Fibroblast of skin of left biceps (primary cell): ENCODE data around the gene PPP1R13L.

Source experiments
- DNase-seq, 2 experiments: peaks; one replicate each; pipeline ENCODE4 v3.0.0-alpha.2; 2013; ENCODE audit warnings: low read depth in 2 of 2

The PPP1R13L gene

DNA sequence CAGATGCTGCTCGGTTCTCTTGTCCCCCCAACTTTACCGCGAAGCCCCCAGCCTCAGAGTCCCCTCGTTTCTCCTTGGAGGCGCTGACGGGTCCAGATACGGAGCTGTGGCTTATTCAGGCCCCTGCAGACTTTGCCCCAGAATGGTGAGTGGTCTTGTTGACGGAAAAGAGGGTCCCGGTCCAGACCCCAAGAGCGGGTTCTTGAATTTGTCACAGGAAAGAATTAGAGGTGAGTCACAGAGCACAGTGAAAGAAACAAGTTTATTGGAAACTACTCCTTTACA lies 2.2 kb upstream of the PPP1R13L start:
- DNase-seq = no peak

- peak in 1 of 2 experiments; percentile 48 for DNase-seq
Measured at GRCh38 chr19:45406226-45407090, 1.6 kb upstream of the PPP1R13L start, which contains the start of gene POLR1G. POLR1G (plus strand) TSS chr19:45406644; CDS start chr19:45406697, 53 bp downstream.

- DNase-seq = peak; percentile 71 to 77
Measured at GRCh38 chr19:45405435-45406225, 761 bp upstream of the PPP1R13L start.

DNA sequence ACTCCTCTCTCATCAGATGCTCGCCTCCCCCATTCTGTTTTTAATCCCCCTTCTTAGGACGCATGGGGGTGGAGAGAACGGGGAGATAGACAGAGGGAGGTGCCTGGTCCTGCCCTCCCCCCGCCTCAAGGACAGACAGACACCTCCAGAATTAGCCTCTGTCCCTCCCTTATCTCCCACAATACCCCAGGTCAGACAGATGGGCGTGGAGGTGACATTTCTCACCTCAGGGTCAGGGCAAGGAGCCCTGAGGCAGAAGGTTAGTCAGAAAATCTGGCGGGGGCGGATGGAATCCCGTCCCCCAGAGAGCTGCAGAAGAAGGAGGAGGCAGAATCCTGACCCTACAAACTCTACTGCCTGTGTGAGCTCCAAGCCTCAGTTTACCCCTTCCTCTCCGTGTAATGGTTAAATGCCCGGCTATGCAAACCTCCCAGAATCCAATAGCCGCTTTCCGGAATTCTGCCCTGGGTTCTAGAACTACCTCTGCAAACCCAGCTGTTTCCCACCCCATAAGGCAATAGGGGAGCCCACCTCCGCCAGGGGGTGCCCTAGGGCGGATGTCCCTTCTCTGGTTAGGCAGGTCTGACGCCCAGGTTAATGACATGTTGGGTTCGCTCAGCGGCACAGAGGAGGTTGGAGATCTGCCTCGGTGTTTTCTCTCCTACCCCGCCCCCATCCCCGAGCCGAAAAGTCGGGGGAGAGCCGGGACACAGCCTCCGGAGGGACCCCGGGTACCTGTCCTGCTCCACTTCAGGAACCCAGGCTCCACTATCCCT lies 900 bp downstream of the PPP1R13L start:
- no peak for DNase-seq

GRCh38 chr19:45403272-45403671 lies 1.6 kb downstream of the PPP1R13L start:
- no peak for DNase-seq

DNA sequence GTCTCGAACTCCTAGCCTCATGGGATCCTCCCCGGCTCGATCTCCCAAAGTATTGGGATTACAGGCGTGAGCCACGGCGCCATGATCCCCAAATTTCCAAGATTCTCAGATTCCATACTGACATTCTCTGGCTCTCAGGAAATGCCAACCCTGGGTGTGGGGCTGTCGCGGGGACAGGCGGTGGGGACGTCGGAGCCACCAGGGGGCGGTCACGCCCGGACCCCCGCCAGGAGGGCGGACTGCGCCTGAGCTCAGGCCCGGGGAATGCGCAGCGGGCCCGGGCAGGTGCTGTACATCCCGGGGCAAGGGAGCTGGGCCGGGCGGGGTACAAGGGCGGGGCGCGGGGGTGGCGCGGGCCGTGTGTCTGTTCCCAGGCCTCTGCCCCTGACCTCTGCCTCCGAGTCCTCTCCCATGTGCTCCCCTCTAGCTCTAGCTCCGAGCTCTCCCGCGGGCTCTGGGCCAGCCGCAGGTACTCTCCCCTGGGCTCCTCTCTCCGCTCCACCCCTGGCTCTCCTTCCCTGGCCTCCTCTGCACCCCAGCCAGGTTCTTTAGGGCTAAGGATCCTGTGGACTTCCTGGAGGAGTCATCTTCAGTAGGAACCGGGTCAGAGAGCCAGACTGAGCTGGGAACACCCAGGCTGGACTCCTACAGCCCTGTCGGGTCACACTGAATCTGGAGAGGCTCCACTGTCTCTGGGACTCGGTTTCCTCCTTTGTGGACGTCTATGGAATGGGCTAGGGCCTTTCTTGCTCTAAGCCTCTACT lies 2.4 kb downstream of the PPP1R13L start:
- no peak for DNase-seq

- DNase-seq = no peak
Measured at GRCh38 chr19:45401815-45402214, 3.1 kb downstream of the PPP1R13L start.

DNA sequence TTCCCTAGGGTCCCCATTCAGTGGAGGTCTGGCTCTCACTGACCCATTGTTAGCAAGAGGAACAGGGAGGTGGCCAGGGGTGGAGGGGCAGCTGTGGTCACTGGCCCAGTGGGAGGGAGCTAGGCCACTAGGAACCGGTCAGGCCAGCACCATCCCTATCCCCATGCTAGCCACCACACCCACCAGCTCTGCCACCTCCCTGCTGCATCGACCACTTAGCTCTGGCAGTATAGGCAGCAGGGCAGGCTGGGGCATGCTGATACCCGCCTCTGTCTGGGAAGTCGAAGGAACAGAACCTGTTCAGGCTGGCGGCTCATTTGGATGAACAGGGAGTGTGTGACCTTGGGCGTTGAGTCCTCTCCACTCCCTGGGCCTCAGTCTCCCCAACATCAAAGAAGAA lies 4.7 kb downstream of the PPP1R13L start:
- DNase-seq = no peak

GRCh38 chr19:45395821-45396617 lies 8.8 kb downstream of the PPP1R13L start:
- no peak for DNase-seq

- no peak for DNase-seq
Measured at GRCh38 chr19:45391871-45392665, 12.8 kb downstream of the PPP1R13L start.

DNA sequence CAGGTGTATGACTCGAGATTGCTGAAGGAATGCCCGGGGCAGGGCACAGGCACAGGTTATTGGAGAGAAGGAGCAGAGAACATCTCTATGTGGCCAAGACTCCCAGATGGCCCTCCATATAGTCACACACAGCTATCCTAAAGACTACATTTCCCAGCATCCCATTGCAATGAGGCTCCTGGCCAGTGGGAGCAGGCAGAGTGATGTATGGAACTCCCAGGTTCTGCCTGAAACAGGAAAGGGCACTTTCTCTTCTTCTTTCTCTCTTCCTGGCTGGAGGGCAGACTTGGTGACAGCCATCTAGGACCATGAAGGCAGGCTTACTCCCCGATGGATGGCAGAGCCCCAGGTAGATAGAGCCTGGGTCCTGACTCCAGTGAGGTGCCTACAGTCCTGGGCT lies 13.5 kb downstream of the PPP1R13L start:
- no peak for DNase-seq

DNA sequence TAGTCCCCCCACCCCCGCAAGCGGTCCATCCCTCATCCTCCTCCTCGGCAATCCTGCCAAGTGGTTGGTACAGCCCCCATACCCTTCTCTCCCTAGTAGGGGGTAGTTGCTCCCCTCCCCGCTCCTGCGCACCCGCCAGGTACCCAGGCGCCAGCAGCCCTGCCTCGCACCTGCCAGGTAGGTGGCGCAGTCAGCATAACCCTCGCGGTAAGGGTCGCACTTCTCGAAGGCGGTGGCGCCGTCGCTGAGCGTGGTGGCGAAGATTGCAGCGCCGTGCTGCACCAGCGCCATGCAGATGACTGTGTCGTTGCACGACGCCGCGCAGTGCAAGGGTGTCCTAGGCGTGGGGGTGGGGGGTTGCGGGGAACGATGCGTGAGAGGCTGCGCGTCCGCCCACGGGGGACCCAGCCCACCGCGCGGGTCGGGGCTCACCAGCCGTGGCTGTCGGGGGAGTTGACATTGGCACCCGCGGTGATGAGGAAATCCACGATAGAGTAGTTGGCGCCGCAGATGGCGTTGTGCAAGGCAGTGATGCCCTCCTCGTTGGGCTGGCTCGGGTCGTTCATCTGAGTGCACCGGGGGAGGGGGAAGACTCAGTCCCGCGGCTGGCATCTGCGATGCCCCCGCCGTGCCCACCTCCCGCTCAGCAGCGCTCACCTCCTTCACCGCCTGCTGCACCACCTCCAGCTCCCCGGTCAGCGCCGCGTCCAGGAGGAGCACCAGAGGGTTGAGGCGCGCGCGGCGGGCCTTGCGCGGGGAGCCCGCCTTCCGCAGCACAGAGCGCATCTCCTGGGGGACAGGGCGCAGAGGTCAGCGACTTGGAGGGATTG lies 19.3 kb downstream of the PPP1R13L start:
- DNase-seq = no peak

DNA sequence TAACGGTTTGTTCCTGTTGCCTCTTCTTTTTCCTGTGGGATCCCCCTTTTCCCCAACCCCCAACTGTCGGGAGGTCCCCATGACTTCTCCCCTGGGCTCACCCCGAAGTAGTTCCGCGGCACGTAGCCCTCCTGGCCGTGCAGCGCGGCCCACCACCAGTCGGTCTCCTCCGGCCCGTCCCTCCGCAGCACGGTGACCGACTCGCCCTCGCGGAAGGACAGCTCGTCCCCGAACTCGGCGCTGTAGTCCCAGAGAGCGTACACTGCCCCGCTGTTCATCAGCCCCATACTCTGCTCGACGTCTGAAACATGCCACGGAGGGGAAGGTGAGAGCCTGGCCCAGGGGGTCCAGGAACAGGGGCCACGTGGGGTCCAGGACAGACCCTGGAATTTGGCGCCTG lies 22.4 kb downstream of the PPP1R13L start:
- DNase-seq = no peak

DNA sequence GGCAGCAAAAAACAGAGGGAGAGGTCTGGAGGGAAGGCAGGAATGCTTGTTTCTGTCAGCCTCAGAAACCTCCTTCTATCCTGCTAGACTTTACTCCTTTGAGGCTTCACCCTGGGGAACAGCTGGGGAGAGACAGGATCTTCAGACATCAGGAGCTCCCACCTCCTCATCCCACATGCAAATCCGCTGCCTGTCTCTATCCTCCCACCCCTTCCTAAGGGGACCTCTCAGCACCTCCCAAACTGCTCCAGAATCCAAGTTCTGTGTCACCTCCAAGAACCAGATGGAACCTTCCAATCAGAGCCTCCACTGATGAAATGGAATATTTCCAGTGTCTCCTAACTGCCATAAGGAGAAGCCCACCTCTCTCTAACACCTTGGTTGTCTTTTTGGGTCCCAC lies 24.8 kb downstream of the PPP1R13L start:
- DNase-seq = no peak

DNA sequence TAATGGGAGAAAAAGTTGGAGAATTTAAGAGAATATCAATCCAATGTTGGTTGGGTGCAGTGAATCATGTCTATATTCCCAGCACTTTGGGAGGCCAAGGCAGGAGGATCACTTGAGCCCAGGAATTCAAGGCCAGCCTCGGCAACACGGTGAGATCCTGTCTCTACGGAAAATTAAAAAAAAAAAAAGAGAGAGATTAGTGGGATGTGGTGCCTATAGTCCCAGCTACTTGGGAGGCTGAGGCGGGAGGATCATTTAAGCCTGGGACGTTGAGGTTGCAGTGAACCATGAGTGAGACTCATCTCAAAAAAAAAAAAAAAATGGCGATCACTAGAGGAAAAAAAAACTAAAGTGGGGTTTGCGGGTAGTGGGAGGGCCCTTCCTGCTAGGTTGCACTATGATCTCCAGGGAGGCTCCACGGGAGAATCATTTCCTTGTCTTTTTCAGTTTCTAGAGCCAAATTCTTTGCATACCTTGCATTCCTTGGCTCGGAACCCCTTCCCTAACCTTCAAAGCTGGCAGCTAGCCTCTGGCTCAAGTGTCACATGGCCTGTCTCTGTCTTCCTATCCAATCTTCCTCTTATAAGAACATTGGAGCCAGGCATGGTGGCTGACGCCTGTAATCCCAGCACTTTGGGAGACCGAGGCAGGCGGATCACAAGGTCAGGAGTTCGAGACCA lies 28.7 kb downstream of the PPP1R13L start:
- peak; percentile 99 for DNase-seq

DNA sequence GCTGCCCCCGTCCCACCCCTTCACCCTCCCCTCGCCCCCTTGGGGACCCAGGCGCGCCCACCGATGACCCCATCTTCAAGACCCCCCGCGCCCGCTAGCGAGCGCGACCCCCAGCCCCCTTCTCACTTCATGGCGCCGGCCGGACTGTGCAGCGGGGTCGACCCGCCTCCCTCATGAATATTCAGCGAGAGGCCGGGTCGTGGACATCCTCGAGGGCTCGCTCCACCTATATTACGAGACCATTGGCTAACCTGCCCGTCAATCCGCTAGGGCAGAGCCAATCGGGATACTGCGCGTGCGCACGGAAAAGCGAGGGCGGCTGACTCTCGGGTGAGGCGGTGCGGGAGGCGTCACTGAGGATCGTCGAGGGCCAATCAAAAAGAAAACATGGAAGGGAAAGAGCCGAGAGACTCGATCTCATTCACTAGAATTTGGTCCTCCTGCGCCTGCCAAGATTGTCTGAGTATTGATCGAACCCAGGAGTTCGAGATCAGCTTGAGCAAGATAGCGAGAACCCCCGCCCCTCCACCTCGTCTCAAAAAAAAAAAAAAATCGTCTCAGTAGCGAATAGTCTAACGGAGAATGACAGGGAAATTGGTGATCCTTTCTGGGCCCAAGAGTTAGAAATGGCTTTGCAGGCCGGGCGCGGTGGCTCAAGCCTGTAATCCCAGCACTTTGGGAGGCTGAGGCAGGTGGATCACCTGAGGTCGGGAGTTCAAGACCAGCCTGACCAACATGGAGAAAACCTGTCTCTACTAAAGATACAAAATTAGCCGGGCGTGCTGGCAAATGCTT lies 34.3 kb downstream of the PPP1R13L start, which contains the start of gene ERCC2:
ERCC2 (minus strand) TSS at position 164 of the 795 bp plus-strand sequence; CDS start at position 131, 33 bp downstream.
- peak; percentile 99 for DNase-seq

- DNase-seq = no peak
Measured at GRCh38 chr19:45368737-45369340, 36.0 kb downstream of the PPP1R13L start.
